ENCODE measurements around the gene LMNA.

Gene LMNA

GRCh38 chr1:156143765-156144489 is 29.4 kb downstream of the LMNA start:
- no peak for DNase-seq (ENCODE audit: low spot score)

GRCh38 chr1:156144742-156145141 is 30.2 kb downstream of the LMNA start:
- DNase-seq (ENCODE audit: low spot score) = no peak

GRCh38 chr1:156145650-156146019 is 31.1 kb downstream of the LMNA start:
- no peak for DNase-seq (ENCODE audit: low spot score)

GRCh38 chr1:156146020-156146768 is 31.7 kb downstream of the LMNA start:
- DNase-seq (ENCODE audit: low spot score) = peak; percentile 80

- DNase-seq (ENCODE audit: low spot score) = no peak
Measured at GRCh38 chr1:156146769-156147405, 32.4 kb downstream of the LMNA start.

- DNase-seq (ENCODE audit: low spot score) = no peak
Measured at GRCh38 chr1:156148216-156148615, 33.7 kb downstream of the LMNA start.

- DNase-seq (ENCODE audit: low spot score) = no peak
Measured at GRCh38 chr1:156149374-156150332, 35.1 kb downstream of the LMNA start.

- DNase-seq (ENCODE audit: low spot score) = no peak
Measured at GRCh38 chr1:156150333-156151011, 36.0 kb downstream of the LMNA start.

GRCh38 chr1:156151093-156151688 is 36.7 kb downstream of the LMNA start:
- no peak for DNase-seq (ENCODE audit: low spot score)

- DNase-seq (ENCODE audit: low spot score) = no peak
Measured at GRCh38 chr1:156152628-156153027, 38.1 kb downstream of the LMNA start.

- DNase-seq (ENCODE audit: low spot score) = no peak
Measured at GRCh38 chr1:156153362-156153761, 38.9 kb downstream of the LMNA start, which contains the start of gene SEMA4A. Gene SEMA4A (plus strand): TSS chr1:156153585. CDS start chr1:156154579, 994 bp downstream.

GRCh38 chr1:156154317-156154749 is 39.8 kb downstream of the LMNA start:
- DNase-seq (ENCODE audit: low spot score) = peak; percentile 49

- no peak for DNase-seq (ENCODE audit: low spot score)
Measured at GRCh38 chr1:156155756-156156510, 41.4 kb downstream of the LMNA start.

GRCh38 chr1:156157506-156157905 is 43.0 kb downstream of the LMNA start:
- DNase-seq (ENCODE audit: low spot score) = no peak

- DNase-seq (ENCODE audit: low spot score) = no peak
Measured at GRCh38 chr1:156157966-156158365, 43.5 kb downstream of the LMNA start.

- no peak for DNase-seq (ENCODE audit: low spot score)
Measured at GRCh38 chr1:156160000-156160742, 45.7 kb downstream of the LMNA start.

GRCh38 chr1:156160743-156161171 is 46.2 kb downstream of the LMNA start:
- peak; percentile 59 for DNase-seq (ENCODE audit: low spot score)

- DNase-seq (ENCODE audit: low spot score) = no peak
Measured at GRCh38 chr1:156162430-156163037, 48.0 kb downstream of the LMNA start.

GRCh38 chr1:156163712-156164111 is 49.2 kb downstream of the LMNA start:
- DNase-seq (ENCODE audit: low spot score) = no peak

All from CD4-positive, alpha-beta T cell treated with Interleukin-2 at 100 ng/mL for 4 hours (primary cell).